ENCODE measurements around the gene GLIPR2.

The GLIPR2 gene

DNA sequence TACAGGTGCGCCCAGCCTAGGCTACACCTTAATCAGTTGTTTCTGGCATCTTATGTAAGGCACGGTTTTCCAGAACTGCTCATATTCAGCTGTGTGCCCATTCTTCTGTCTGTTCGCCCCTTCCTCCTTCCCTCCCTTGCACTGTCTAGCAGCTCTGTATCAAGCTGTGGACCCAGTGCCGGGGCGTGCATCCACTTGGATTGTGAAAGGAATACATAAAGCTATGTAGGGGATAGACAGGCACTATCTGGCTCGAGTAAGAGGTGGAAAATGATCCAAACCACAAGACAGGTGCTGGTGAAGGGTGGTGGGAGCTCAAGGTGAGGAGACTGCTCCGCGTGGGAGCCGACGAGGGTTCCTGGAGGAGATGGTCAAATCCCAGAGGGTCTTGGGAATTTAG lies 2.0 kb downstream of the GLIPR2 start:
- TF ChIP-seq, protein P1, sequence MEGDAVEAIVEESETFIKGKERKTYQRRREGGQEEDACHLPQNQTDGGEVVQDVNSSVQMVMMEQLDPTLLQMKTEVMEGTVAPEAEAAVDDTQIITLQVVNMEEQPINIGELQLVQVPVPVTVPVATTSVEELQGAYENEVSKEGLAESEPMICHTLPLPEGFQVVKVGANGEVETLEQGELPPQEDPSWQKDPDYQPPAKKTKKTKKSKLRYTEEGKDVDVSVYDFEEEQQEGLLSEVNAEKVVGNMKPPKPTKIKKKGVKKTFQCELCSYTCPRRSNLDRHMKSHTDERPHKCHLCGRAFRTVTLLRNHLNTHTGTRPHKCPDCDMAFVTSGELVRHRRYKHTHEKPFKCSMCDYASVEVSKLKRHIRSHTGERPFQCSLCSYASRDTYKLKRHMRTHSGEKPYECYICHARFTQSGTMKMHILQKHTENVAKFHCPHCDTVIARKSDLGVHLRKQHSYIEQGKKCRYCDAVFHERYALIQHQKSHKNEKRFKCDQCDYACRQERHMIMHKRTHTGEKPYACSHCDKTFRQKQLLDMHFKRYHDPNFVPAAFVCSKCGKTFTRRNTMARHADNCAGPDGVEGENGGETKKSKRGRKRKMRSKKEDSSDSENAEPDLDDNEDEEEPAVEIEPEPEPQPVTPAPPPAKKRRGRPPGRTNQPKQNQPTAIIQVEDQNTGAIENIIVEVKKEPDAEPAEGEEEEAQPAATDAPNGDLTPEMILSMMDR (conservative IDR thresholded peaks at IDR 0.05; ENCODE audit: low read depth, low read length), result no peak
- DNase-seq (ENCODE audit: low read depth), result no peak
- H3K4me3 ChIP-seq (ENCODE audit: low read length), result no peak overlapping the region

DNA sequence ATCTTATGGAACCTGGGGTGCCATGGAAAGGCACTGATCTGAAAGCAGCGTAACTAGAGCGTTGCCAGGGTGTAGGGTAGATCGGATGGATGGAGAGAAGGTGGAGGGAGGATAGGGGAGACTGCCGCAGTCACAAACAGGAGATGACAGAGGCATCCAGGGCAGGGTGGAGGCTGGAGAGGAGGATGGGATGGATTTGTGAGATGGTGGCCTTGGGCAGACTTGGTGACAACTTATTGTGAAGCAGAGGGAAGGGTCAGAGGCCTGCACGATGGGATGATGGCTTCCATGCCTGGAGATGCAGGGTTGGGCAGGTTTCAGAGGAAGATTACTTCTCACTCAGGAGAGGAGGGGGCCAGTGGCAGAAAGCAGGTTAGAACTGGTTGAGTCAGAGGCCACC lies 2.4 kb downstream of the GLIPR2 start:
- no peak for DNase-seq (ENCODE audit: low read depth)
- TF ChIP-seq, protein P1 (conservative IDR thresholded peaks at IDR 0.05; ENCODE audit: low read depth, low read length), result no peak
- H3K4me3 ChIP-seq (ENCODE audit: low read length), result no peak overlapping the region

DNA sequence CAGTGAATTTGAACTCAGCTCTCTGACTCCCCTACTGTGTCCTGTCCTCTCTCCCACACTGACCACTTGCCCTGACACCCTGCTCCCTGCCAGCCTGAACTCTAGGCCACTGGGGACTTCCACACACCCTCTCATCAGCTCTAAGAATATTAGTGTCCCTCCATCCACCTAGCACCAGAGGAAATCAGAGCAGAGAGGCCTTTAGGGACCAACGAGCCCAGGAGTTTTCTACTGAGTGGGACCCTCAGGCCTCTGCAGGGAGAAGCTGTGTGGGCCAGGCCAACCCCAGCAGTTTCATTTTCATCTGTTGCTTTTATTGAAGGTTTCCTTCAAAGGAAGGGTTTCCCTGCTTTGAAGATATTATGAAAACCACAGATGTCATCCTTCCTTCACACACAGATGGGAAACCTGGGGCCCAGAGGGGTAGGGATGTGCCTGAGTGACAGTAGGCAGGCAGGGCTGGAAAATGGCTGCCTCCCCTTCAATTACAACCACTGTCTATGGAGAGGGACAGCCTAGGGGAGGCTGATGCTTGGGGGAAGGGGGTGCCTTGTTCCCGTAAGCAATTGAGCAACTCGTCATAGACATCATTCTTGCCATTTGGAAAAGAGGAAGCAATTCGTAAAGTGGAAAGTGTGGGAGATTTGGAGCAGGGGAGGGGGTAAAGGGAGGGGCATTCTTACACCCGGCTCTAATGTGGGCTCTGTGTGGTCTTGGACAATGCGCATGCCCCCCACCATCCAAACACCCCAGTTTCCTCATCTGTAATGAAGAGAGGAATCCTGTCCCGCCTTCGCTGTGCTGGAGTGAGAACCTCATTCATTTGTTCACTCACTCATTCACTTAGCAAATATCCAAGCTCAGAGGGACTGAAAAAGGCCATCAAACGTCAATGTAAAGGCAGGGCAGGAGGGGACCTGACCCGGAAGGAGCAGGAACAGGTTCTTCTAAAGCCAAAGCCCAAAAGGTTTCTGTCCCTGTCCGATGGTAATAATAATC lies 3.9 kb downstream of the GLIPR2 start:
- no peak for DNase-seq (ENCODE audit: low read depth)
- H3K4me3 ChIP-seq (ENCODE audit: low read length), result no peak overlapping the region
- TF ChIP-seq, protein P1 (conservative IDR thresholded peaks at IDR 0.05; ENCODE audit: low read depth, low read length), result no peak

DNA sequence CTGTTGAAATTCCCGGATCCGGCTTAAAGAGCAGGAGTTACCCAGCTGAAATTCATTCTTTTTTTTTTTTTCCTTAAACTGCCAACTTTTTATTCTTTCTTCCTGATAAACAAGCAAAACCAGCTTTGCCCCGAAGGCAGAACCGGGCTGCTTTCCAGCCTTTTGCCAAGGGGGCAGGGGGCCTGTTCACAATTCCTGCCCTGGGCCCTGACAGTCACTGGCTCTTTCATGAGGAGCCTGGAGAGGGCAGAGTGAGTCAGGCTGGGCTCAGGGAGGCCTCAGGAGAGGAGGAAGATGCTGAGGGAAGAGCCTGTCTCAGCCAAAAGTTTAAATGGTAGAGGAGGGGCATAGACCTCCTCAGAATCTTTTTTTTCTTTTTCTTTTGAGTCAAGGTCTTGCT lies 4.8 kb downstream of the GLIPR2 start:
- TF ChIP-seq, protein P1 (conservative IDR thresholded peaks at IDR 0.05; ENCODE audit: low read depth, low read length), result peak; percentile 43
- no peak overlapping the region for H3K4me3 ChIP-seq (ENCODE audit: low read length)
- DNase-seq (ENCODE audit: low read depth), result no peak

DNA sequence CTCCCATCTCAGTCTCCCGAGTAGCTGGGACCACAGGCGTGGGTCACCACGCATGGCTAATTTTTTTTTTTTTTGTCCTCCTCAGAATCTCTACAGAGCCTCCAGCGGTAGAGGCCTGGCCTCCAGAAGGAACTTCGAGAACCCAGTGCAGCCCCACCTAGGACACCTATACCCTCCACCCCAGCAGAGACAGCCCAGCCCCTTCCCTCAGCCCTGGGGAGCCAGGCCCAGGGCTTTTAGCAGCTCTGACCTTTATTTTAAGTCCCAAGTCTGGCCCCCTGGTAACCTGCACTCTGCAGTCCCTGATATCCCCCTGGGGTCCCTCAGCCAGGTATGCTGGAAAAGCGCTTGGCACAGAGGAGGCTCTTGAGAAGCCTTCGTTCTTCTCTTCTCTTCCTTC lies 5.2 kb downstream of the GLIPR2 start:
- no peak overlapping the region for H3K4me3 ChIP-seq (ENCODE audit: low read length)
- TF ChIP-seq, protein P1 (conservative IDR thresholded peaks at IDR 0.05; ENCODE audit: low read depth, low read length), result no peak
- DNase-seq (ENCODE audit: low read depth), result no peak

DNA sequence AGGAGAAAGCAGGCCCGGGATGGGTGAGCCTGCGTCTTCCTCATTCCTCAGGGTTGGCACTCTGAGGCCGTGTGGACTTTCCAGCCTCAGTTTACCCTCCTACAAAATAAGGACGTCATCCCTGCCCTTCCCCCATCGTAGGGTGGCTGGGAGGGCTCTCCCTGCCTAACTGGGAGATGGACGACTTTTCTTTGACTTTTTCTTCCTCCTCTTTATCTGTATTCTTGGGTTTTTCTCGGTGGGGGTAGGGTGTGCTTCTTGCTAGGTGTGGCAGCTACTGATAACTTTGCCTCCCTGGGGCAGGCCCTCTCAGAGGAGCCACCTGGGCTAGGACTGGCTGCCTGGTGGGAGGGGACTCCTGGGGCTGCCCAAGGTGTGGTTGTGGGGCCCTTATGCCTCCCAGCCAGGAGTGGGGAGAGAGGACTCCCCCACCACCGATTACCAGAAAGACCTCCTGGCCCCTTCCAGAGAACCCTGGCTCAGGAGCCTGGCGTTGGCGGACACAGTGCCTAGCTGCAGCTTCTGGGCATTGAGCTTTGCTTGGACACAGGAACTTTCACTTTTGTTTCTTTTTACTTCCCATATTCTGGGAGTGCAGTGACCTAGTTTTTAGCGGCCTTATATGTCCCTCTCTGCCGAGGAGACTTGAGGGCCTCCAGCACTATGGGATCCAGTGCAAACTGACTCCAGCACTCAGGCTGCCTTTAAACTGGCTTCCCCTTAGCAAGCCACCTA lies 6.1 kb downstream of the GLIPR2 start:
- no peak overlapping the region for H3K4me3 ChIP-seq (ENCODE audit: low read length)
- no peak for DNase-seq (ENCODE audit: low read depth)
- TF ChIP-seq, protein P1 (conservative IDR thresholded peaks at IDR 0.05; ENCODE audit: low read depth, low read length), result no peak

Data from retinal pigment epithelial cell (primary cell).